SK-N-MC (cell line): ENCODE data around the gene EGFL8.
A peak's percentile ranks its signal among the peaks of the same experiment; 100 is the strongest.

Source experiments
- DNase-seq: peaks from one replicate; pipeline ENCODE4 v3.0.0-alpha.2; 2011; ENCODE audit warnings: low read depth, low spot score
- H3K27ac ChIP-seq: fragments of 200-600 bp; sonication (generic); 2 replicates; pipeline ENCODE4 v1.5.1; 2016; ENCODE audit warnings: mixed run types
- H3K36me3 ChIP-seq: fragments of 200-600 bp; sonication (generic); 2 replicates; pipeline ENCODE4 v1.6.1; 2017; ENCODE audit warnings: antibody characterized with exemption, low read length, mixed read lengths; ENCODE audit not compliant: insufficient read depth
- H3K4me3 ChIP-seq: fragments of 200-600 bp; sonication (generic); 2 replicates; pipeline ENCODE4 v1.5.1; 2016
- H3K9ac ChIP-seq: fragments of 200-600 bp; sonication (generic); 2 replicates; pipeline ENCODE4 v1.8.0; 2017; ENCODE audit warnings: mixed run types, mixed read lengths; ENCODE audit not compliant: insufficient read length
- H3K9me3 ChIP-seq: fragments of 200-600 bp; sonication (generic); 2 replicates; pipeline ENCODE4 v1.6.1; 2017; ENCODE audit warnings: low read depth, mild to moderate bottlenecking, antibody characterized with exemption, low read length, moderate library complexity, mixed read lengths
- EZH2 ChIP-seq: fragments of 200-600 bp; sonication (generic); IDR thresholded peaks from one replicate; pipeline ENCODE4 v1.6.1; 2017; ENCODE audit warnings: antibody characterized with exemption
- FOXP2 ChIP-seq: optimal IDR thresholded peaks from 2 replicates; pipeline ENCODE3; 2011; ENCODE audit warnings: mild to moderate bottlenecking, moderate library complexity; ENCODE audit not compliant: insufficient read depth; ENCODE audit errors: extremely low read length, control extremely low read depth
- POLR2AphosphoS5 ChIP-seq: IDR thresholded peaks from 2 replicates; pipeline ENCODE4 v1.6.1; 2012; ENCODE audit warnings: mild to moderate bottlenecking, low read depth, low read length, borderline replicate concordance

EGFL8 gene

DNA sequence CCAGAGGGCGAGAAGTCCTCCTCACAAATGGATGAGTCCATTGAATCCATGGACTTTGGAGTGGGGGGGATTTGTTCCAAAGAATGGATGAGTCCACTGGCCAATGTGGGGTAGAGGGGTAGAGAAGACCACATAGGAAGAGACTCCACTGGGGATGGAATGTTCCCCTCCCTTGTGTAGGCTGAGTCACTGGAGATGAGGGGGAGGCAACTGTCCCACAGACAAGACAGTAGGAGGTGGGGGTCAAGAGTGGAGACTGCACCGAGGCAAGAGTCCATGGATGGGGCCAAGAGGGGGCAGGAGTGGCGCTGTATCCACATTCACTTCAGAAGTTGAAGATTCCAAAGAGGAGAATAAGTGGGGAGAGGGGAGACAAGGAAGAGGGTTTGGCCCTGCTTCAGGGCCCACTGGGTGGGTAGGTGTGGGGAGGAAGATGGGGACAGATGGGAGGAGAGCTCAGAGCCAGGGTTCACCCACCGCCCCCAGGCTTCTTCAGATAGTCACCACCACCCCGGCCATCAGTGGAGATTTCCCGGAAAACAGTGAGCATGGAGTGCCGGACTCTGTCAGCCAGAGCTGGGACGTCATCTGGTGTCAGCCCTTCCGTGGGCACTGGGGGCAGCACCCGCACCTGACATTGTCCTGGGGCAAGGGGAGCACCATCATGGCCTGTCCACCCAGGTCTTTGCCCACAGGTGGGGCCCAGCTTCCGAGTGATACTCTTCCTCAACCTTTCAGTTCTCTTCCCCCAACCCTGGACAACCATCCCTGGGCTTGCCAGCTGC, 4.6 kb downstream of the EGFL8 start:
- TF ChIP-seq EZH2 (no peak), FOXP2 (no peak), POLR2AphosphoS5 (peak; percentile 15; the same call in 1 of the 2 replicates)
- DNase-seq: no peak
- Histone ChIP-seq H3K9ac (no peak overlapping the region), H3K4me3 (no peak overlapping the region), H3K9me3 (no peaks in the 10 kb centered on the region), H3K27ac (no peak overlapping the region), H3K36me3 (peaks cover 45% of the 10 kb centered on the region)

- no peak overlapping the region for H3K27ac ChIP-seq
- no peak overlapping the region for H3K4me3 ChIP-seq
- H3K9me3 ChIP-seq: no peaks in the 10 kb centered on the region
- no peak overlapping the region for H3K9ac ChIP-seq
- H3K36me3 ChIP-seq: peaks cover 45% of the 10 kb centered on the region
- DNase-seq: no peak
- no peak for TF ChIP-seq EZH2
- no peak for TF ChIP-seq POLR2AphosphoS5
Measured at GRCh38 chr6:32170294-32170693, 5.9 kb downstream of the EGFL8 start.

DNA sequence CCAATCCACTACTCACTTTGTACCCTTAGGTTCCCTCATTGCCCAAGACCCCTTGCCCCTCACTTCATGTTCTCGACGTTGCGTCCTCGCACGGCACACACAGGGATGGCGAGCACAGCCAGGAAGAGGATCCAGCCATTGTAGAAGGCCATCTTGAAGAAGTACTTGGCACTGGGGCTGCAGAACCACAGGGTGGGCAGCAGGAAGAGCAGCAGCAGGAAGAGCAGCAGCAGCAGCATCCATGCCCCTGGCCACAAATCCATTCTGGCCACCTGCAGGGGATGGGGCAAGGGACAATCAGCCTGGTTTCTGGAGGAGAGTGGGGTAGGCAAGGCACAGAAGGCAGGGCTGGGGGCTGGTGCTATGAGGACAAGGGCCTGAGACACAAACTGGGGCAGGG, 6.8 kb downstream of the EGFL8 start:
- no peaks in the 10 kb centered on the region for H3K9me3 ChIP-seq
- TF ChIP-seq EZH2: no peak
- no peak for TF ChIP-seq POLR2AphosphoS5
- TF ChIP-seq FOXP2: no peak
- H3K9ac ChIP-seq: no peak overlapping the region
- DNase-seq: no peak
- no peak overlapping the region for H3K27ac ChIP-seq
- peaks cover 45% of the 10 kb centered on the region for H3K36me3 ChIP-seq
- H3K4me3 ChIP-seq: no peak overlapping the region

GRCh38 chr6:32173051-32173727, 8.8 kb downstream of the EGFL8 start:
- DNase-seq: no peak
- no peak overlapping the region for H3K4me3 ChIP-seq
- H3K27ac ChIP-seq: no peak overlapping the region
- no peak overlapping the region for H3K9ac ChIP-seq
- H3K9me3 ChIP-seq: no peaks in the 10 kb centered on the region
- H3K36me3 ChIP-seq: peaks cover 32% of the 10 kb centered on the region
- TF ChIP-seq POLR2AphosphoS5 (no peak), FOXP2 (no peak), EZH2 (no peak)

DNA sequence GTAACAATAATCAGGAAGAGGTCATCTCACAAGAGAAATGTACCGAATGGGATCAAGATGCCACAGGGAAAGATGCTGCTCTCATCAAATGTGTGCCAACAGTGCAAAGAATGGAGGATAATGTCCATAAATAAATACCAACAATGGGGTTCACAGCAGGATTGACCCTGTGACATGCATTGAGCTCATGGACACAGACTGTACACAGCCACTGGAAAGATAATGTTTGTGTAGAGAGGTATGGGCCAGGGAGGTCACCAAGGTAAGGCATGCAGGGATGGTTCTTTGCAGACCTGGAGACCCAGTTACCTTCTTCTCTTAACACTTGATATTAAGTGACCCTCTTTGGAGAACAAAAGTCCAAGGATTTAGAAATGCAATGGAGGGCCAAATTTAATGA, 10.0 kb downstream of the EGFL8 start:
- Histone ChIP-seq H3K9ac (no peak overlapping the region), H3K36me3 (peaks cover 22% of the 10 kb centered on the region), H3K9me3 (no peaks in the 10 kb centered on the region), H3K27ac (no peak overlapping the region), H3K4me3 (peak overlapping the region; percentile 89)
- TF ChIP-seq EZH2 (no peak), POLR2AphosphoS5 (no peak), FOXP2 (no peak)
- no peak for DNase-seq

DNA sequence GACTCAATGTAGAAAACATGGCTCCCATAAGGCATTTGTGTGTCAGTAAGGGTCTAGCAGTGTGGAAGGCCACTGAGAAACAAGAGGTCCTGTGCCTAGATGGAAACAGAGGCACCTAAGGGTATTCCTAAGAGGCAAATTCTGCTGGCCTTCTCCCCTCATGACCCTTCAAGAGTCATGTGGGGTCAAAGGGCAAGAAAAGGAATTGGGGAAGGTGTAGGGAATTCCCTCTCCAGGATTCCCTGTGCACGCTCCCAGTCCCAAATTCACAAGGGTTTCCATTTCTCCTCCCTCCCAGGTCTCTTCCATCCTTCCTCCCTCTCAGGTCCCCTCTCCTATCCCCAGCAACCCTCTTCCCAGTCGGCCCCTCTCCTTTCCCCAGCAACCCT, 10.9 kb downstream of the EGFL8 start:
- Histone ChIP-seq H3K36me3 (peaks cover 15% of the 10 kb centered on the region; the same call in 1 of the 2 replicates), H3K9ac (peak overlapping the region; percentile 95), H3K4me3 (peak overlapping the region; percentile 89), H3K9me3 (no peaks in the 10 kb centered on the region), H3K27ac (no peak overlapping the region)
- DNase-seq: no peak
- TF ChIP-seq POLR2AphosphoS5: no peak
- no peak for TF ChIP-seq FOXP2
- TF ChIP-seq EZH2: no peak

DNA sequence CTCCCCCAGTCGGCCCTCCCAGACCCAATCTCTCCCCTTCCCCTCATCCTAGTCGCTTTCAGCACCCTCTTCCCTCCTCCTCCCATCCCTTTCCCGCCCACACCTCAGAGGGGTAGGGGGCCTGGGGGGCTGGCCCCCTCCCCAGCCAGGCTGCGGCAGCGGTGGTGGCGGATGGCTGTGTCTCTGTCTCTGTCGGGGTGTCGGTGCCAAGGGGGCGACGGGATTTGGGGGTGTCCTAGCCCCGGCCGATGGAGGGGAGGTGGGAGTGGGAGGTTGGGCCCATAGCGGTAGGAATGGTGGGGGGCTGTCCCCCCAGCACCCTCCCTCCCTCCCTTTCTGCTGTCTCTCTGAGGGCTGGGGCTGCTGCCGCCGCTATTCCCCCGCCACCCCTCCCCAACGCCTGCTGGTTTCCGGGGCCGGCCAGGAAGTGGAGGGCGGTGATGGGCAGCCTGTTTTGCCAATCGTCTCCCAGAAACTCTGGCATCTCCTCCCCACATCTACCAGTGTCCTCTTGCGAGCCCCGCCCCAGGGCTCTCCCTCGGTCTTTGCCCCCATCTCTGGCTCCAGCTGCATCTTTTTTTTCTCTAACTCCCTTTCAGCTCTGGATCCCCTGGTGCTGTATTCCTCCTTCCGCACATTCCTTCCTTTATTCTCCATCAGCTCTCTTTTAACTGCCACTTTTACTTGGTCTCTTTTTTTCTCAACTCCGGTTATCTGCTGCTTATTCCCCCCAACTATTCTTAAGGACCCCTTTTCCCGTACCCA, 11.5 kb downstream of the EGFL8 start, which contains the start of gene AGPAT1:
TSS of gene AGPAT1 (minus strand) at position 374 of the 765 bp plus-strand sequence. CDS start 4,588 bp downstream, outside the sequence.
- Histone ChIP-seq H3K36me3 (peaks cover 12% of the 10 kb centered on the region; the same call in 1 of the 2 replicates), H3K4me3 (peak within 1 kb of the TSS; percentile 89), H3K9ac (peak within 1 kb of the TSS; percentile 95), H3K27ac (peak within 1 kb of the TSS; percentile 99), H3K9me3 (no peaks in the 10 kb centered on the region)
- DNase-seq: no peak
- TF ChIP-seq EZH2 (no peak), POLR2AphosphoS5 (peak; percentile 86)

- peak overlapping the region; percentile 92 for H3K9ac ChIP-seq
- H3K4me3 ChIP-seq: peak overlapping the region; percentile 89
- no peak for DNase-seq
- no peaks in the 10 kb centered on the region for H3K9me3 ChIP-seq
- TF ChIP-seq FOXP2: no peak
- no peak for TF ChIP-seq POLR2AphosphoS5
- no peak for TF ChIP-seq EZH2
- peaks cover 10% of the 10 kb centered on the region; the same call in 1 of the 2 replicates for H3K36me3 ChIP-seq
- H3K27ac ChIP-seq: peak overlapping the region; percentile 99
Measured at GRCh38 chr6:32176476-32177182, 12.2 kb downstream of the EGFL8 start.
